CD4-positive, alpha-beta T cell treated with Interleukin-1 beta for 1 hour (primary cell): ENCODE measurements around the gene GARNL3.

Experiments used
- DNase-seq, 2 donors: peaks; one replicate each; pipeline ENCODE4 v3.0.0-alpha.2; 2020 to 2022

Gene GARNL3

GRCh38 chr9:127264462-127265219 is at the start of gene GARNL3:
Gene GARNL3 (plus strand): TSS chr9:127264774. CDS start chr9:127264878, 104 bp downstream.
- DNase-seq, result no peak

DNA sequence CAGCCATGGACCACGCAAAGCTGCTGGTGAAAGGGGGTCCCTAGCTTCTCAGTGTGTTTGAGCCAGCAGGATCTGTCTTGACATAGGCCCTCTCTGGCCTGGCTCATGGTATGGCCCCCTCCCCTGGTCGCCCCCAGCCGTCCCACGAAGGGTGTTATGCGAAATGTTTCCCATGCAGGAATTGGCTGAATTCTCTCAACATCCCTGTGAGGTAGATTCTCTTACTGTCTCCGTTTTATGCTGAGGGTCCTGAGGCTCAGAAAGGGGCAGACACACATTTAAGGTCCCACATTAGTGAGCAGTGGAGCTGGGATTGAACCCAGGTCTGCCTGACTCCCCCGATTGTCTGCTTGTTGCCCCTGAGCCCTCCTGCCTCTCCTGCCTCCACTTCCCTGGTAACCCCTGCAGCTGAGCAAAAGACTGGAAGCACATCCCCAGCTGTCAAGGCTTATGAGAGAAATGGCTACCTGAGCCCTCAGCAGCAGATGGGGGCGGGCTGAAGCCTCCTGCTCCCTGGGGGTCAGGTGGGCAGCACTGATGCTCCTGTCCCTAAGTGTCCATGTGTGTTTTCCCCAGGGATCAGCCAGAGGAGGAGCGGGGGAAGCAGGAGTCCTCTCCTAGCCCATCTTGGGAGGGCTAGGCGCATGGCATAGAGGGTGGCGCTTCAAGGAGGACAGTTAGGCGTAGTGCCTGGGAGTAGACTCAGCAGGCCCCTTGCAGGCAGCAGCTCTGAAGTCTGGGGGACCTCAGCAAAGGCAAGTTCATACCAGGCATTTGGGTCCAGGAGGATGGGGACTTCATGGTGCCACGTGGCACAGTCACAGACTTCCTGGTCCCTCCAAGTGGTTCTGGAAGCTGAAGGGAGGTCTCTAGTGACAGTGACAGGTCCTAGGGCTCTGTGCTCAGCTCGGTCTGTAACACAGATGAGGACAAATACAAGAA is 49.0 kb upstream of the GARNL3 start:
- no peak for DNase-seq

DNA sequence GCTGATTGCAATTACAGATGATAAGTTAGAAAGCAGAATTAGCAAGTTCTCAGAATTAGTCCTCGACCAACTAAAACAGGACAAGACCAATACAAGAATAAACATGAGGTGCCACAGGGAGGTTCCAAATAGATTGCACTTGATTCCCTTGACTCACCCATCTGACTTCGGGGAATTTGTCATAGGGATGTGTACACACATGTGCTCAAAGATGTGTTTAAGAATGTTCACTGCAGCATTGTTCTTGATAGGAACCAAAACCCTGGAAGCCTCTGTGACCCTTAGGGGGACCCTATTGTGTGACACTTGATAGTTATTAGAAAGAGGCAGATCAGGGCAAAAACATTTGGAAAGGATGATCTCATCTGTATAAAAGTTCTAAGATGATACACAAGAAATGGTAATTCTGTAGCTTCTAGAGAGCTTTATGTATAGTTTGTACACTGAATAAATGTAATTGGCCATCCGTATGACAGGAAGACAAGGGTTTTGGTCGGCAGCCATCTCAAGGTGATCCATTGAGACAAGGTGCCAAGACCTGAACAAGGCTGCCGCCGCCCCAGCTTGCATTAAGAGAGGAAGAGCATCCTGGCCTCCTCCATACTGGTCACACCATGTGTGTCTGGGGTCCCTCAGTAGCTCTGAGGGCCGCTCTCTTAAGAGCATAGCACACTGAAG is 48.2 kb upstream of the GARNL3 start:
- no peak for DNase-seq

- no peak for DNase-seq
Observed at GRCh38 chr9:127216888-127217217, 47.7 kb upstream of the GARNL3 start.

GRCh38 chr9:127218818-127219217 is 45.8 kb upstream of the GARNL3 start:
- no peak for DNase-seq

DNA sequence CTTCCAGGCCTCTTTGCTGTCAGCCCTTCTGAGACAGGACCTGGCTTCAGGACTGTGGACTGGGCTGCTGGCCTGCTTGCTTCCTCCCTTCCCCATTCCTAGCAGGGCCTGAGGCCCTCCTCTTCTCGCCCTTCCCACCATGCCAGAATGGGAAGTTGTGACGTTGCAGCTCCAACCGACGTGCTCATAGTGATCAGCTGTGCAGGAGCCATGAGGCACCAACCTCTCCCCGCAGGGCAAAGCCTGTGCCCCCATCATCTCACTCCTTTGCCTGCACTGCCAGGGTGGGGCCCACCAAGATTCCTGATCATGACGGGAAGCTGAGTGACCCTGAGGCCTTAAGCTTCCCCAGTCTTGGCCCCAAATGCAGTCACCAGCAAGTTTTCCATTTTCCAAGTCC is 45.1 kb upstream of the GARNL3 start:
- DNase-seq, result no peak

DNA sequence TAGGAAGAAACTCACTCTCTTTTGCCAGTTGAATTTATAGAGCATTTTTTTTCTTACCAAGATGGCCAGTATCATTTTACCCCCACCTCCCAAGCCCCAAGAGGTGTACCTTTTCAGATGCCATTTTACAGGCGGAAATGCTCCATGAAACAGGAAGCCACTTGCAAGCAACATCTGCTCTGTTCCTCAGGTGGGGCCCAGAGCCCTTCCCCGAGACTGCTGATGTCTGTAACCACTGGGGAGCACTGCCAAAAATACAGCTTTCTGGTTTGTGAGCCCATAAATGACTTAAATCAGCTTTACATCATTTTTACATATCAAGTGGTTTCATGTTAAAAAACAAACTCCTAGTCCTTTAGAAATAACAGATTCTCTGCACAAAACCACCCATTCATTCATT is 42.9 kb upstream of the GARNL3 start:
- no peak for DNase-seq

GRCh38 chr9:127222388-127223095 is 42.0 kb upstream of the GARNL3 start:
- DNase-seq, result no peak

GRCh38 chr9:127223266-127223665 is 41.3 kb upstream of the GARNL3 start:
- DNase-seq, result no peak

DNA sequence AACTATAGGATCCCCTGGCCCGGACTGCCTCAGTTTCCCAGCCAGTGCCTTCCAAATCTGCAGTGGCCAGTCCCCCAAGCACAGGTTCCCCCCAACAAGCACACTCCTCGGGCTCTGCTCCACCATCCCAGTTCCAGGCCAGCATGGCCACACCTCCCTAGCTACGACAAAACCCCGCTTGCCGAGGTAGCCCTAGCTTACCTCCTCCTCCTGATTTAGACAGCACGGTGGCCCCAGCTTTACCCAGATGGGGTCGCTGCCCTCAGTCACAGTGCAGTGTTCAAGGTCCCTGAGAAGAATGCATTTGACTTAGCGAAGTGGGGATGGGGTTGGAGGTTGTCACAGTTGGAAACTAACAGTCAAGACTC is 40.8 kb upstream of the GARNL3 start:
- no peak for DNase-seq

DNA sequence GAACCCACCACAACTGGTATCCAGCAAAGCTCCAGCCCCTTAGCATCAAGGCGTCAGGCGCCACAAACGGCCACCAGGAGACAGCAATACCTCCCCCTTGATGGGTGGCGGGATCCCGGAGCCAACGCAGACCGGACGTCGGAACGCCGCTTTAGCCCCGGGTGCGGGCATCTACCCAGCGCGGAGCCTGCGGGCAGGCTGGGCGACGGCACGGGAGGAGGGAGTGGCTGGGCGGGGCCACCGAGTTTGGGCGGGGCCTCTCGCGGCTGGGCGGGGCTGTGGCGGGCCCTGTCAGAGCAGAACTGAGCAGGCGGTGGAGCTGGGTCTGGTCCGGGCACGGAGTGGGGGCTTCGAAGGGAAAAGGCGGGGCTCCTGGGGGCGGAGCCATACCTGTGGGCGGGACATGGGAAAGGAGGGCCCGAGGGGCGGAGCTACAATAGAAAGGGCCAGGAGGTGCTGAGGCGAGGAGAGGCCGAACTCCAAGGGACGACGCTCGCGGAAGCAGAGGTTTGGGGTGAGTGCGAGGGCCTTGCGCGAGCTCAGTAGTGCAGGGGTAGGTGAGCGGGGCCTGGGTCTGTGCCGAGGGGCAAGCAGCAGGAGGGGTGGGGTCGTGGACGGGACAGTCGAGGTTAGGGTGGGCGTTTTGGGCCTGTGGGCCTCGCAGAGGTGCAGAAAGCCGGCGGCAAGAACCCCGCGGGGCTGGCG is 40.2 kb upstream of the GARNL3 start:
- peak; percentile 91 to 92 for DNase-seq

- peak; percentile 93 for DNase-seq
Observed at GRCh38 chr9:127224883-127225739, 39.5 kb upstream of the GARNL3 start.

DNA sequence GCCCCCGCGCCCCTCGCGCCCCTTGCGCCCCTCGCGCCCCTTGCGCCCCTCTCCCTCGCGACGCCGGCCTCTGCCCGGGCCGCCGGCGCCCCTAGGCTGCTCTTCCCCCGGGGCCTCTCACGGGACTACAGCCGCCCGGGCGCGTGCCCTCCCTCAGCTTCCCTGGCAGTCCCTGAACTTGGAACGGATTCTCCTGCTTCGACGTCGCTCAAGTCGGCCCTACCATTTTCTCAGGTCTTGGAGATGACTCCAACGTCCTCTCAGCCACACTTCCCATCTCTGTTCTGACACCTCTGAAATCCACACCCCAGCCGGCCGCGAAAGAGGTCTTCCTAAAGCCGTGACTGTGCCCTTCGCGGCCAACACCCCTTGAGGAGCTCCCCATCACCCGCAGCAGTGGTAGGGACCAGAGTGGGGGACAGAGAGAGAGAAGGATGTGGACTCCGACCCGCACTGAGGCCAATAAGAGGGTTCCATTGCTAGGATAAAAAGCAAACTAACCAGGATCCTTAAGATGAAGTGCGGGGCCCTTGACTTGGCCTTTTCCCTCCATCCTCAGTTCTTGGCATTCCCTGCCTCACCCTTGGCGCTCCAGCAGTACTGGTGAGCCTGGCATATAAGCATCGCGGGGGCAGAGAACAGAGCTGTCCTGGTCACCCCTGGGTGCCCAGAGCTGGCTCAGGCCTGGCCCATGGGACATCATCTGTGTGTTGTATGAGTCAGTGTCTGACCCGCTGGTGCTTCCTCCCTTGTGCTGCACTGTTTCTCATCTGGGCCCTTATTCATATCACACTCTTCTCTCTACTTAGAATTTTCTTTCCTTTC is 38.6 kb upstream of the GARNL3 start:
- no peak for DNase-seq

DNA sequence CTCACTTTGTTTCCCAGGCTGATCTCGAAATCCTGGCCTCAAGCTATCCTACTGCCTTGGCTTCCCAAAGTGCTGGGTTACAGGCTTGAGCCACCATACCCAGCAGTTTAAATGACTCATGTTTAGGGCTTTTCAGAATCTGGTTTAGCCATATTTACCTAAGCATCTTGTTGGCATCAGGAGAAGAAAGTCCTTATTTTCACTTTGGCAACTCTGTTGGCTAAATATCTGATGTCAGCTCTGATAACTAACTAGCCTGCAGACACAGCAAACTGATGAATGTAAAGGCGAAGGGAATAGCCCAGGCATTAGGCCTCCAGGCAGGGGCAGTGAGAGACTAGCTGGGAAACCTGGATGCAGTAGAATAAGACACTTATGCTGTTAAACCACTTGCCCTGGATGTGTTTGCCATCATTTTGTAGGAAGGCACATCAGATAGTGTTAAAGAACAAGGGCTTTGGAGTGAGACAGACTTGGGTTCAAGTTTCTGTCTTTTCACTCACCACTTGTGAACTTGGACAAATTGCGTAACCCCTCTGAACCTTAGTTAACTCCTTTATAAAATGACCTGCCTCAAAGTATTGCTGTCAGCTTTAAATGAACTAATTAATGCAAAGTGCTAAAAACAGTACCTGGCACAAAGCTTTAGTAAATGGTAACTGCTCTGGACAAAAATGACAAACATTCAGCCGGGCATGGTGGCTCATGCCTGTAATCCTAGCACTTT is 34.7 kb upstream of the GARNL3 start:
- DNase-seq, result no peak

- no peak for DNase-seq
Observed at GRCh38 chr9:127231666-127232065, 32.9 kb upstream of the GARNL3 start.

DNA sequence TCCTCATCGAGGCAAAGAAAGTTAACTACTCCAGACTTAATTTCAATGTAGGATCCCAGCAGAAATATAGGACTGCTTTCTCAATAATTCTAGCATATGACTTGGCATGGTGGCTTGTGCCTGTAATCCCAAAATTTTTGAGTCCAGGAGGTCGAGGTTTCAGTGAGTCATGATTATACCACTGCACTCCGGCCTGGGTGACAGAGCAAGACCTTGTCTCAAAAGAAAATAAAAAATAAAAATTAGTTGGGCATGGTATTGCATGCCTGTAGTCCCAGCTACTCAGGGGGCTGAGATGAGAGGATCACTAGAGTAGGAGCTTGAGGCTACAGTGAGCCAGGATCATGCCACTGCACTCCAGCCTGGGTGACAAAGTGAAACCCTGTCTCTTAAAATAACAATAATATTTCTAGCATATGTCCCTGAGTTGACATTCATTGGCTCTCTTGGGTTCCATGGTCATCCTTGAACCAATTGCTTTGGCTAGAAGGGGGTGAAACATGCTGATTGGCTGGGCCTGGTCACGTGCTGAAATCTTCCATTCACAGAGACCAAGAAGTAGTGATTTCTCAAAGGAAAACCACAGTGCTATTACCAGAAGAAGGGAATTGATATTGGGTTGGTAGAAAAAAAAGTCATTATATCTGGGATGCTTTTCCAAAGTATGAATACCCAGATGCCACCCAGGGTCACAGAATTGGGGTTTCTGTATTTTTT is 31.6 kb upstream of the GARNL3 start:
- DNase-seq, result no peak

GRCh38 chr9:127233550-127233949 is 31.0 kb upstream of the GARNL3 start:
- DNase-seq, result no peak

- no peak for DNase-seq
Observed at GRCh38 chr9:127233989-127234388, 30.6 kb upstream of the GARNL3 start.

- DNase-seq, result no peak
Observed at GRCh38 chr9:127237801-127238200, 26.8 kb upstream of the GARNL3 start.
